OCI-LY1 (cell line): ENCODE data around the gene TNPO2.

Experiments used
- H2AFZ ChIP-seq: fragments of 200-600 bp; sonication (generic), shearing (Covaris generic); 2 replicates; pipeline ENCODE4 v1.6.0; 2014; ENCODE audit warnings: antibody characterized with exemption, mild to moderate bottlenecking, low read length
- H3F3A ChIP-seq: fragments of 200-600 bp; sonication (generic), shearing (Covaris generic); 2 replicates; pipeline ENCODE4 v1.6.0; 2014; ENCODE audit warnings: mild to moderate bottlenecking, antibody characterized with exemption, low read length, moderate library complexity; ENCODE audit not compliant: insufficient read depth
- H3K27ac ChIP-seq: fragments of 200-600 bp; sonication (generic); 2 replicates; pipeline ENCODE4 v1.5.1; 2014; ENCODE audit warnings: low read length, mixed run types, mild to moderate bottlenecking, low read depth; ENCODE audit not compliant: poor library complexity, severe bottlenecking
- H3K27me3 ChIP-seq: fragments of 200-600 bp; sonication (generic); 2 replicates; pipeline ENCODE4 v1.6.0; 2014; ENCODE audit warnings: antibody characterized with exemption, mild to moderate bottlenecking, low read length, moderate library complexity; ENCODE audit not compliant: insufficient read depth
- H3K36me3 ChIP-seq: fragments of 200-600 bp; sonication (generic); 2 replicates; pipeline ENCODE4 v1.6.1; 2014; ENCODE audit warnings: mild to moderate bottlenecking, antibody characterized with exemption, low read length, moderate library complexity, mixed read lengths; ENCODE audit not compliant: insufficient read depth
- H3K4me1 ChIP-seq: fragments of 200-600 bp; sonication (generic); 2 replicates; pipeline ENCODE4 v1.5.1; 2014; ENCODE audit warnings: mild to moderate bottlenecking, low read length, moderate library complexity; ENCODE audit not compliant: insufficient read depth, severe bottlenecking
- H3K4me2 ChIP-seq: fragments of 200-600 bp; sonication (generic), shearing (Covaris generic); 2 replicates; pipeline ENCODE4 v1.6.1; 2014; ENCODE audit warnings: low read length
- H3K4me3 ChIP-seq: fragments of 200-600 bp; sonication (generic); 2 replicates; pipeline ENCODE4 v1.5.1; 2014; ENCODE audit warnings: low read length, low read depth, mild to moderate bottlenecking, mixed read lengths; ENCODE audit not compliant: poor library complexity, severe bottlenecking
- H3K79me2 ChIP-seq: fragments of 200-600 bp; shearing (Covaris generic); 2 replicates; pipeline ENCODE4 v1.6.1; 2016; ENCODE audit warnings: mixed run types, low read length, mixed read lengths; ENCODE audit not compliant: insufficient read depth
- H3K9ac ChIP-seq: fragments of 200-600 bp; sonication (generic), shearing (Covaris generic); 2 replicates; pipeline ENCODE4 v1.6.1; 2014; ENCODE audit warnings: mild to moderate bottlenecking, low read length, mixed read lengths
- H3K9me2 ChIP-seq: fragments of 200-600 bp; sonication (generic), shearing (Covaris generic); 2 replicates; pipeline ENCODE4 v1.6.1; 2014; ENCODE audit warnings: low read depth, mild to moderate bottlenecking, low read length, mixed read lengths
- H3K9me3 ChIP-seq: fragments of 200-600 bp; shearing (Covaris generic); 2 replicates; pipeline ENCODE4 v1.6.1; 2014; ENCODE audit warnings: low read length, mixed read lengths
- H4K20me1 ChIP-seq: fragments of 200-600 bp; sonication (generic), shearing (Covaris generic); 2 replicates; pipeline ENCODE4 v1.6.0; 2016; ENCODE audit warnings: mild to moderate bottlenecking, low read length; ENCODE audit not compliant: insufficient read depth
- EZH2 ChIP-seq: fragments of 200-600 bp; sonication (generic), shearing (Covaris generic); IDR thresholded peaks from 2 replicates; pipeline ENCODE4 v1.8.0; 2017; ENCODE audit warnings: borderline replicate concordance, mixed run types, mild to moderate bottlenecking, antibody characterized with exemption, low read length, moderate library complexity, mixed read lengths
- TF ChIP-seq, protein P1 (sequence below): fragments of 200-600 bp; sonication (generic), shearing (Covaris generic); IDR thresholded peaks from 2 replicates; pipeline ENCODE4 v1.5.1; 2017; ENCODE audit warnings: mild to moderate bottlenecking, antibody characterized with exemption, low read length, moderate library complexity, mixed read lengths

The TNPO2 gene

DNA sequence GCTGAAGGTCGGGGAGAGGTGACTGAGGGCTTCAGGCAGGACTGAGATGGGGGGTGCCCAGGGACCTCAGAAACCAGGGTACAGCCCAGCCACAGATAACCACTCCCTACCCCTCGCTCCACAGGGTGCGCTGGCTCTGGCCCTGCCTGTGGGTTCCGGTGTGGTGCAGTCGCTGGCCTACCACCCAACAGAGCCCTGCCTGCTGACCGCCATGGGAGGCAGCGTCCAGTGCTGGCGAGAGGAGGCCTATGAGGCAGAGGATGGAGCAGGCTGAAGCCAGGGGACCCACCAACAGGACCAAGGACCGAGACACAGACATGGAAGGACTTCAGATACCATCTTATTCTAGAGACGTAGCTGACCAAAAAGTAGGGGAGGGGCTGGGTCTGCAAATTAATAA lies 48.3 kb downstream of the TNPO2 start:
- Histone ChIP-seq H3K27me3 (no peaks in the 10 kb centered on the region), H3K4me2 (no peak overlapping the region), H3K9me3 (no peaks in the 10 kb centered on the region), H3K9ac (no peak overlapping the region), H3F3A (no peaks in the 10 kb centered on the region), H3K4me3 (no peak overlapping the region), H2AFZ (no peak overlapping the region), H3K36me3 (peaks cover 69% of the 10 kb centered on the region), H4K20me1 (no peaks in the 10 kb centered on the region), H3K27ac (no peak overlapping the region), H3K4me1 (peaks cover 4% of the 10 kb centered on the region), H3K9me2 (no peaks in the 10 kb centered on the region), H3K79me2 (0 out of 2 replicates have a peak, but pooled peaks cover 4% of the 10 kb centered on the region)
- TF ChIP-seq, protein P1, sequence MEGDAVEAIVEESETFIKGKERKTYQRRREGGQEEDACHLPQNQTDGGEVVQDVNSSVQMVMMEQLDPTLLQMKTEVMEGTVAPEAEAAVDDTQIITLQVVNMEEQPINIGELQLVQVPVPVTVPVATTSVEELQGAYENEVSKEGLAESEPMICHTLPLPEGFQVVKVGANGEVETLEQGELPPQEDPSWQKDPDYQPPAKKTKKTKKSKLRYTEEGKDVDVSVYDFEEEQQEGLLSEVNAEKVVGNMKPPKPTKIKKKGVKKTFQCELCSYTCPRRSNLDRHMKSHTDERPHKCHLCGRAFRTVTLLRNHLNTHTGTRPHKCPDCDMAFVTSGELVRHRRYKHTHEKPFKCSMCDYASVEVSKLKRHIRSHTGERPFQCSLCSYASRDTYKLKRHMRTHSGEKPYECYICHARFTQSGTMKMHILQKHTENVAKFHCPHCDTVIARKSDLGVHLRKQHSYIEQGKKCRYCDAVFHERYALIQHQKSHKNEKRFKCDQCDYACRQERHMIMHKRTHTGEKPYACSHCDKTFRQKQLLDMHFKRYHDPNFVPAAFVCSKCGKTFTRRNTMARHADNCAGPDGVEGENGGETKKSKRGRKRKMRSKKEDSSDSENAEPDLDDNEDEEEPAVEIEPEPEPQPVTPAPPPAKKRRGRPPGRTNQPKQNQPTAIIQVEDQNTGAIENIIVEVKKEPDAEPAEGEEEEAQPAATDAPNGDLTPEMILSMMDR = no peak
- TF ChIP-seq EZH2 = no peak

DNA sequence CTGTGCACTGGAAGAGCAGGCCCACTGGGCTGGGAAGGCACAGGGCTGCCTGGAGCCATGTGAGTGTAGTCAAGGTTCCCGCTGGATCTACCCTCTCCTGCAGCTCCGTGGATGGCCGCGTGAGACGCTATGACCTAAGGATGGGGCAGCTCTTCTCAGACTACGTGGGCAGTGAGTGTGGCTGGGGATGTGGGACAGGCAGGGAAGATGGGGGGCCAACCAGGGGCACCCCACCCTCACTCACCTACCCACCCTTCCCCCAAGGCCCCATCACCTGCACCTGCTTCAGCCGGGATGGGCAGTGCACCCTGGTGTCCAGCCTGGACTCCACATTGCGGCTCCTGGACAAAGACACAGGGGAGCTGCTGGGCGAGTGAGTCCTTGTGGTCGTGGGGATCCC lies 51.0 kb downstream of the TNPO2 start:
- Histone ChIP-seq H3K27ac (no peak overlapping the region), H3K36me3 (peaks cover 47% of the 10 kb centered on the region), H3F3A (no peaks in the 10 kb centered on the region), H3K4me1 (peaks cover 20% of the 10 kb centered on the region), H3K4me3 (no peak overlapping the region), H3K9me3 (no peaks in the 10 kb centered on the region), H3K9ac (no peak overlapping the region), H3K79me2 (no peaks in the 10 kb centered on the region), H4K20me1 (no peaks in the 10 kb centered on the region), H3K27me3 (no peaks in the 10 kb centered on the region), H3K4me2 (no peak overlapping the region), H3K9me2 (no peaks in the 10 kb centered on the region), H2AFZ (no peak overlapping the region)
- TF ChIP-seq, protein P1 = no peak
- TF ChIP-seq EZH2 = no peak

DNA sequence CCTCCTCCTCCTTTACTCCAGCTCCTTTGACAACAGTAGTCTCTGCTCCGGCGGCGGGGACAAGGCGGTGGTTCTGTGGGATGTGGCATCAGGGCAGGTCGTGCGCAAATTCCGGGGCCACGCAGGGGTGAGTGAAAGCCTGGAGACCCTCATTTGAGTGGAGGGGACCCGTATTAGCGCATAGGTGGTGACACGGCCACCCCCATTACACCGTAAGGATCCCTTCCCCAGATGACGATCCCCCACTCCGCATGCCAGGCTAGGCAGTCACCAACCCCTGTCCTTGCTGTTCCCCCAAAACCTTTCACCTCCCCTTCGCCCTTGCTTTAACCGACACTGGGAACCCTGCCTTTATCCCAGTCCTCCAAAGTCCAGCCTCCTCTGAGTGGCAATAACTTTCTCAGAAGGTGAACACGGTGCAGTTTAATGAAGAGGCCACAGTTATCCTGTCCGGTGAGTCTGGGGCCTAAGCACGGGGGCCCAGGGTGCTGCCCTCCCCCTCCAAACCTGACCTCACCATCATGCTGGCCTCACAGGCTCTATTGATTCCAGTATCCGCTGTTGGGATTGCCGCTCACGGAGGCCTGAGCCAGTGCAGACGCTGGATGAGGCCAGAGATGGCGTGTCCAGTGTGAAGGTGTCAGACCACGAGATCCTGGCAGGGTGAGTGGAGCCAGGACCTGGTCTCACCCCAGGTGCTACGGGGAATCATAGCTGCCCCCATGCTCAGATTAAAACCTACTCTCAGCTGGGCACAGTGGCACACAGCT lies 53.4 kb downstream of the TNPO2 start:
- Histone ChIP-seq H3K79me2 (no peaks in the 10 kb centered on the region), H3K4me2 (peak overlapping the region; percentile 73), H4K20me1 (no peaks in the 10 kb centered on the region), H3K4me1 (peaks cover 35% of the 10 kb centered on the region), H3K4me3 (peak overlapping the region; percentile 86), H3K36me3 (peaks cover 26% of the 10 kb centered on the region), H3K9me3 (no peaks in the 10 kb centered on the region), H3K9me2 (no peaks in the 10 kb centered on the region), H3K27me3 (no peaks in the 10 kb centered on the region), H3K27ac (no peak overlapping the region), H3K9ac (peak overlapping the region; percentile 88), H3F3A (no peaks in the 10 kb centered on the region), H2AFZ (no peak overlapping the region)
- no peak for TF ChIP-seq EZH2
- TF ChIP-seq, protein P1 = no peak
